HG02678 (cell line): ENCODE data around the gene RPS3.

Experiments used
- ATAC-seq: cut with Tn5 transposase; IDR thresholded peaks from one replicate; pipeline ENCODE4 v1.9.1; 2021; ENCODE audit warnings: mild to moderate bottlenecking, moderate library complexity; ENCODE audit not compliant: unreplicated experiment

RPS3 gene

DNA sequence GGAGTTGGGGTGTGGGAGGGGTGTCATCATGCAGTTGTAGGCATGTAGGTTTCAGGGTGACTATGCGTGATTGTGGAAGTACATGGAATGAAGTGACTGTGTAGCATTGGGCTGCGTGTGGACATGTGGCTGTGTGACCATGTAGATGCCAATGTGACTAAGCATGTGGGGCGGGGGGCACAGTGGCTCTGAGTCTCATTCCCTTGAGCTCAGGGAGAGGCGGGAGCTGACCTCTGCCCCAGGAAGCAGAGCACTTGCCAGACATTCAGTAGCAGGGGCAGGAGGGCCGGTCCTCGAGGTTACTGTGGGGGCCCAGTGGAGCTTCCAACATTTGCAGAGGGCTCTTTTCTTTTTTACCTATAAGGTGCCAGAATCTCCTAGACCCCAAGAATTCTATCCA lies 34.1 kb downstream of the RPS3 start:
- ATAC-seq: no peak

DNA sequence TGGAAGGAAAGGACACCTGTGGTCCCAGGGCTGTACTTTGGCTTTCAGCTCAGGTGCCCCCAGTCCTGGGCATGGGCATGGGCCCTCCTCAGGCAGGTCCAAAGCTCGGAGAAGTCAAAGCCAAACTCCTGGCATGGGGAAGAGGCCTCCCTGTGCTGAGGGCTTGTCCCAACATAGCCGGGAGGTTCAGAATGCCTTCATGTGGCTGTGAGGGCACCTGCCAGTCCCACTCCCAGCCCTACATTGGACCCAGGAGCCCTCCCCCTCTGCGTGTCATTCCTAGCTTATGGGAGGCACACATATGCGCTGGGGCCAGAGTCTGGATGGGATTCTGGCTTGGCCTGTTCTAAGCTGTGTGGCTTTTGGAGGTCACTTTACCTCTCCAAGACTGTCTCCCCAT lies 34.7 kb downstream of the RPS3 start:
- ATAC-seq: no peak

DNA sequence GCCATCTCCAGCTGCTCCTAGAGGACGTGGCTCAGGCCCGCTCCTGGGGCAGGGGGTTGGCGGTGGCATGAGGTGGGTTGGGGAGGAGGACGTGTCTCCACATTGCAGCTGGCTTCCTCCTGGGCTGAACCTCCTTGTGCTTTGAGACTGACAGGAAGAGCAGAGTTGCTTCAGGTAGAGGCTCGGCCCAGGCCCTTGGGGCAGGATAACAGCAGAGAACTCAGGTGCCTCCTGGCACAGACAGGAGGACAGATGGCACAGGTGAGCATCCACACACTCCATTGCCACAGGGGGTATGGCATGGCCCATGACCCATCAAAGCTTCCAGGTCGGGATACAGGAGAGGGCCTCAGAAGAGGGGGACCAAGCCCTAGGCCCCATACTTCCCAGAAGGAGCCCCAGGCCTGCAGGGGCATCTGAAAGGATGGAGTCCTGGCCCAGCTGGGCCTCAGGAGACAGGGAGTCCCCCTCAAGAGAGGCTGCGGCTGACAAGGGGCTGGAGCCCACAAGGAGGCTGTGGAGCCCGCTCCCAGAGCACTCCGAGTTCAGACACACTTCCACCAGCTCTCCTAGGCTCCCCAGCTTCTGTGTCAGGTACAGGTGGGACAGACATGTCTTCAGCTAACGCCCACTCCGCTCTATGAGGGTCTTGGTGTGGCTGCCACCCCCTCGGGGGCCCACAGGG lies 35.7 kb downstream of the RPS3 start:
- no peak for ATAC-seq

DNA sequence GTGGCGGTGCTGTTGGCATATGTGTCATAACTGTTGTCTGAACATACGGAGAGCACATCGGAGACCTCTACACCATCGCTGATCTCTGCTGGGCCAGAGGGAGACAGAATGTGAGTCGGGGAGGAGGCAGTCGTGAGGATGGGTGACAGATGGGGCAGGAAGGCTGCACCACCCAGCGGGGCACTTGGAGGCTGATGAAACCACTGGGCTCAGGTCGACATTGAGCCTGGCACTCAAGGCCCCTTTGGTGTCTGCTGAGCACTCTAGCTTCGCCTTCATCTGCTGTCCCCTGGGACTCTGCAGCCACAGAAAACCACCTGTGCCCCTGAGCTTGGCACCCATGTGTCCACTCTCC lies 36.2 kb downstream of the RPS3 start:
- ATAC-seq: no peak

DNA sequence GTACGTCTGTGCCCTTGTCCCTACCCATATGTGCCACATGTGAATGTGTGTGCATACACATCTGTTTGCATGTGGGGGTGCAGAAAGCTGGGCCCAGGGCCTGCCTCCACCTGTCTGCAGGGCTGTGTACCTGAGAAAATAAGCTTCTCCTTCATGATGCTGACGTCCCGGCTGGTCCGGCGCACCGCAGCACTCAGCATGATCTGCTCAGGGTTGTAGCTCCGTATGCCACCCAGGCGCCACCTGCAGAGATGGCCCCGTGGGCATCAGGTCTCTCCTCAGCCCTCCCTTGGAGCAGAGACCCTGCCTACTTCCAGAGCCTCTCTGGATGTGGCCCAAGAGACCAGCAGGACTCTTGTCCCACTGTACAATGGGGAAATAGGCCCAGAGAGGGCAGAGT lies 37.5 kb downstream of the RPS3 start:
- no peak for ATAC-seq

DNA sequence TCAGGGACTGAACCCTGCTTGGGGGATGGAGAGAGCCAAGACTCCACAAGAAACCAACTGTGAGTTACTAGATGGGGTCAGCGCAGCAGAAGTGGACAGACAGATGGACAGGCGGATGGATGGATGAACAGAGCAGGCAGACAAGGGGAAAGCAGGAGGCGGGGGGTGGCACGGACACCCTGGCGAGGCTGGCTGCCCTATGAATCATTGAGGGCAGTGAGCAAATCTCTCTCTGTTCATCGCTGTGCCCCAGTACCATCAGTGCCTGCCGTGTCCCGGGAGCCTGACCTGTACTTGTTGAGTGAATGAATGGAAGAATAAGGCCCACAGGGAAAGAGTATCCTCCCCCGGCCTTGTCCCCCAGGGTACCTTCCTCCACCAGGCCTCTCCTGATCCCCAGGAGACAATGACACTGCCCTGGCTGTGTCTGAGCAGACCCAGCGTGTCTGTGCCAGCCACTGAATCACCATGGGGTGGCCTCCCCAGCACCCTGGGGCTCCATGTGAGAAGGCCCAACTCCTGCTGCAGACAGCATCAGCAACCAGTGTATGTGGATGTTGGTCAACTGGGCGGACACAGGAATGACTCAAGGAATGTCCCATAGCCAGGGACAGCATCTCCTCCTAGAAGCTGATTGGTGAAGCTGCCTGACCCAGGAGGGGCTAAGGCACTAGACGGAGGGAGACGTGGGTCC lies 38.8 kb downstream of the RPS3 start:
- no peak for ATAC-seq

DNA sequence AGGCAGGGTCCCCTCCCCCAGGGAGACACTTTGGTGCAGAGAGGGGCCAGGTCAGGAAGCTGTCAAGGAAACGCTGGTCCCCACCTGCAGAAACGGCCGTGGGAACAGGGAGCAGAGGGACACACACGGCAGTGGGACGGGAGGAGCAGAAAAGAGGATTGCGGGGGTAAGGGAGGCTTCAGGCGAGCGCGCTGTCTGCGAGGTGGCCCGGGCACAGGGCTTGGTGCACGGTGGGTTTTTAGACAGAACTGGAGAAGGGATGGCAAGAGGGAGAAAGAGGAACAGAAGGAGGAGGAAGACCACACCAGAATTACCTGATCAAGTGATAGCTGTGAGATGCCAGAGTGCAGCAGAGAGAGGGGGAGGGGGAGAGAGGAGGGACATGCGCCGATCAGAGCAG lies 39.7 kb downstream of the RPS3 start:
- no peak for ATAC-seq

DNA sequence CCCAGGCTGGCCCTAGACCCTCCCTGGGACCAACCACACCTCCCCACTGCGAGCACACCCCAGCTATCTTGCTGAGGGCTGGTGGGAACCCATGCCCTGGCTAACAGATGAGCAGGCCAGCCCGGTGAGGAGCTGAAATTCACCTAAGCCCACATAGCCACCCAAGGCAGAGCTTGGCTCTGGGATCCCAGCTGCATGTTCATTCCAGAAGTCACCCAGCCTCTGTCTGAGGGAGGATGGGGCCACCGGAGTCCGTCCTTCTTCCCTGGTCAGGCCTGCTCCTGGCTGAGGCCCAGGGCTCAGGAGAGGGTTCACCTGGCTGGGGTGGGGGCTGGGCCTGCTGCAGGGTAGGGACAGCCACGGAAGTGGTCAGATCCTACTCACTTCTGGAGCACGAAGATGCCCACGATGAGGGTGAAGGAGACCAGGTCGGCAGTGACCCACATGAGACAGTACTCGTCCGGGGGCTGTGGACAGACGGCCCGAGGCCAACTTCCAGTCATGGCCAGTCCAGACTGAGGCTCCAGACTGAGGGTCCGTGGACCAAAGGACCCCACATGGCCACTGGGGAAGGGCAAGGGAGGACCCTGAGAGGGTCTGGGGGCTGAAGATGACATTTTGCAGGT lies 40.3 kb downstream of the RPS3 start:
- ATAC-seq: no peak

DNA sequence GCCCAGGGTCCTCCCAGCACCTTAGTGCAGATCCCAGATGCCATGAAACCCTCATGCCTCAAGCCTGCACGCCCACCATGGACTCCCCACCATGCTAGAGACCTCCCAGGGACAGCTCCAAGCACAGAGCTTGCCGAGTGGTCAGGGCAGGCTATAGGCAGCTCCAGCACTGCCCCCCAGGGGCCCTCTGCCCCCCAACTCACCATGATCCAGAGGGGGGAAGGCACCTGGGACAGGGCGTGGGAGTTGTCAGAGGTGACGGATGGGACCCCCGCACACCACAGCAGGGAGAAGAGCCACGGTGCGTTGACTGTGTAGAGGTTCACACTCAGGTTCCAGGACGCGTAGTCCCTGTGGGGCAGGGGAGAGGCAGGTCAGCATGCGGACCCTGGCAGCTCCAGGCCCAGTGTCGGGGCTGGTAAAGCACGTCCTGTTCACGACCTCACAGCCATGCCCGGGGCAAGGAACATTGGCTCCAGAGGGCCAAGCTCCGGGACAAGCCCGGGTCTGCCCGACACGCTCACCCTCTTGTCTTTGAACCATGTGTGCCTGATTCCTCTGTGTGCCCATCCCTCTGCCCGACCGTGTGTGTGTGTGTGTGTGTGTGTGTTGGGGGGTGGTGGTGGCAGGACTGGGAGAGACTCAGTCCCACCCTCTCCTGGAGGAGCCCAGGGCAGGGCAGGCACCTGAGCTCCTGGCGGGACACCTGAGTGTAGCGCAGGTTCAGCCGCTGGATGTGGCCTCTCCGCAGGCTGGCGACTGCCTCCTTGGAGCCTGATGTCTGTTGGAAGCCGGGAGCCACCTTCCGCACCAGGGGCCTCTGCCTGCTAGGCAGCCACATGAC lies 41.9 kb downstream of the RPS3 start:
- no peak for ATAC-seq

DNA sequence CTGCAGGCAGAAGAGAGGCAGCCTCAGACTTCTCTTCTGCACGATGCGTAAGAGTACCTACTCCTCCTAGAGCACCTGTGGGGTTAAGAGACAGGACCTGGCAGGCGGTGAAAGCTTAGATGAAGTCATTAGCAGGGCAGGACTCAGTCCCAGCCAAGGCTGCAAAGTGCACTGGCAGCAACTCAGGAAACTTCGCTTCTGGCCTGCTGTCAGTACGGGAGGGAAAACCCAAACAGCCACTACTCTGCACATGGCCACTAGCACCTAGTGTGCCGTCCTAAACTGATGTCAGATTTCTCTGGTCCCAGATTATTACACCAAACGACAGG lies 42.5 kb downstream of the RPS3 start:
- no peak for ATAC-seq

DNA sequence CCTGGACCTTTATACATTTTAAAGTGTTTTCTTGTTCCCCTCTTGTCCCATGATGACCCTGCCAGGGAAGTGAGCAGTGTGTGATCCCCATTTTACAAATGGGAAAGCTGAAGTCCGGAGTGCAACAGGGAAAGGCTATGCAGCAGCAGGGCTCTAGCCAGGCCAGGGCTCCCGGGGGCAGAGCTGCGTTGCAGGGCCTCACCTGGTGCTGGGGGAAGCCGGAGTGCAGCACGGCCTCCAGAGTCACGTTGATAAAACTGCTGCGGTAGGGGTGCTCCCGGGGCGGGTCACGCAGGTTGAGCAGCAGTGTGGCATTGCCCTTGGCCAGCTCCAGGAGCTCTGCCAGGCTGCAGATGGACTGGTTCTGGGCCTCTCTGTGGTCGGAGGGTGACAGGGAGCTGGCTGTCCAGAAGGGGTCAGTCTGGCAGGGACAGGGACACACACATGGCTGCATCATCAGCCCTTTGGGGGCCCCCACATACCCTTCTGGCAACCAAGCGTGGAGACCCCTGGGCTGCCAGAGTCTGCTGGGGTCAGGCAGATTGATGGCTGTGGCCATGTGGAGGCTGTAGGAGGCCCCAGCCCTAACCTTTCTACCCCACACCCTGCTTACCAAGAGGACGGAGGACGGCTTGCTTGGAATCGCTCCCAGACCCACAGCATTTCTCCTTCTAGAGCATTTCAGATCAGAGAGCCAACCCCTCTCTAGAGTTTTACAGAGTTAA lies 43.0 kb downstream of the RPS3 start:
- no peak for ATAC-seq

DNA sequence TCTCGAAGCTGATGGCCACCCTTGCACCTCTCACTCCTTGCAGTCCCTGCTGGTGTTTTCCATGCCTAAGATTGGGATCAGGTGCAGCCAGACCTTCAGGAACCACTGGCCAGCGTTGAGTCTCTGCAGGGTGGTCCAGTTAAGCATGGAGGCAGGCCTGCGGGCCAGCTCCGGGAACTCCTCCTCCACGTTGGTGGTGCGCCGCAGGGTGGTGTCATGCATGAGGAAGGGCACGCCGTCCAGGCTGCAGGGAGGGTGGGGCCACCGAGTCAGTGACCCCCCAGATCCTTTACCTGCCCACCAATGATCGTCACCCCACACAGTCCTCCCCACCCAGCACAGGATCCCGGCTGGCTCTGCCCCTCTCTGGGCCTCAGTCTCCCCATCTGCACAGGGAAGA lies 43.7 kb downstream of the RPS3 start:
- no peak for ATAC-seq

DNA sequence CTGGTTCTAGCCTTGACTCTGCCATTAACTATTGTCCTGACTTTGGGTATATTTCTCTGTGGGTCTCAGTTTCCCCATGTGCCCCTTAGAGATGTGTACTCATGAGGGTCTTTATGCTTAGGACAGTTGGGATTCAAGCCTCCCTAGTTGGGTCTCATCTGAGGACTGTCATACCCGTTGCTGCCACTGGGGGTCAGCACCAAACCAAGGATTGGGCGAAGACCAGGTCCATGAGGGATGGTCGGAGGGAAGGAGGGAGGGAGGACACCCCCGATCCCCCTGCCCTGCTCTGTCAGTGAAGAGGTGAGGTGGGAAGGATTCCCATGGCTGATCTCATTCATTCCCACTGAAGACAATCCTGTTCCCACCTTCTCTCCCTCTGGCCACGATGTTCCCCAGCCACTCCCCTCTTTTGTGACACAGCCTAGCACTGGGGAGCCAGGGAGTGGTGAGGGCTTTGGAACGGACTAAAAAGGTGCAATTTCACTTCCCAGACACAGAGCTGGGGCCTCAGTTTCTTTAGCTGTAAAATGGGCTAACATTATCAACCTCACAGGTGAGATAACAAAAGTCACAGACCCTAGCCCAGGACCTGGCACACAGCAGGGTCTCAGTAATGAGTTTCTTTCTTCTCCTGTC lies 46.1 kb downstream of the RPS3 start:
- no peak for ATAC-seq

DNA sequence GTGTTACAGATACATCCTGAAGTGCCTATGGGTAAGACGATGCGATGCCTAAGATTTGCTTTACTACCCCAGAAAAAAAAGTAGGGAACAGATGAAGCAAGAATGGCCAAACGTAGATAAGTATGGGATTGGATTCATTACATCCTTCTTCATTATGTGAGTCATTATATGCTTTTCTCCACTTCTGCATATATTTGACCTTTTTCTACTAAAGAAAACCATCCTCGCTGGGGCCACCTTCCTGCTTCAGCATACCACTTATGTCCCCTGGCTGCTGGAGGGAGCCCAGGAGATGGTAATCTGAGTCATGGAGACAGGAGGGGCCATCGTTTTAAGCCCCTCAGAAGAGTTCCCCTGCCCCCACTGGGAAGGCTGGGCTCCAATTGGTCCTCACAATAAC lies 48.1 kb downstream of the RPS3 start:
- ATAC-seq: no peak

DNA sequence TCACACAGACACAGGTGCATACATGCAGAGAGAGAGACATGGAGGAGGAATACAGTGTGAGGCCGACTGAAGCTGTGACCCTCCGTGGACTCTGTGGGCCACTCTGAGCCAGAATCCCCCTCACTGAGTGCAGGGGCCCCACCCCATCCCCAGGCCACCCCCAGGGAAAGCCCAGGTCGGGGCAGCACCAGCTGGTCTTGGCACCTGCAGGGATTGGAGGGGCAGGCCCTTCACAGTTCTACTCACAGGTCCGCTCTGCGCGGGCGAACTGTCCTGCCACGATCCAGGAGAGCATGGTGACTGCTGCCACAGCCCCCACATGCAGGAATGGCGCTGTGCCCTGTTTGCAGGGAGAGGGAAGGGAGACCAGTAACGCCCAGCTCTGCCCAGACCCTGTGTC lies 50.0 kb downstream of the RPS3 start:
- ATAC-seq: no peak

DNA sequence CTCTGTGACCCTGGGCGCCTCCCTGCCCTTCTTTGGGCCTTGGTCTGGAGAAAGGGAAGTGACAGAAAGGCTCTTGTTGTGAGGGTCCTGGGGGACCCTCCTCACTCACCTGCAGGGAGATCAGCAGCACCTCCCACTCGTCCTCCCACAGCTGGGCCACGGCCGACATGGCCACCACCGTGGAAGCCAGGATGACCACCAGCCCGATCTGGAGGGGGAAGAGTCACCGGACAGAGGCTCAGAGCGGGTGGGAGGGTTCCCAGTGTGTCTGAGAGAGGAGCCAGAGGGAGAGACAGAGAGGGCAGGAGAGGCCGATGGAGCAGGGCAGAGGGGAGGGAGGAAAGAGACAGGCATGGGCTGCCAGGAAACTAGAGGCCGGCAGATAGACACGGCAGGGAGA lies 50.5 kb downstream of the RPS3 start:
- no peak for ATAC-seq

DNA sequence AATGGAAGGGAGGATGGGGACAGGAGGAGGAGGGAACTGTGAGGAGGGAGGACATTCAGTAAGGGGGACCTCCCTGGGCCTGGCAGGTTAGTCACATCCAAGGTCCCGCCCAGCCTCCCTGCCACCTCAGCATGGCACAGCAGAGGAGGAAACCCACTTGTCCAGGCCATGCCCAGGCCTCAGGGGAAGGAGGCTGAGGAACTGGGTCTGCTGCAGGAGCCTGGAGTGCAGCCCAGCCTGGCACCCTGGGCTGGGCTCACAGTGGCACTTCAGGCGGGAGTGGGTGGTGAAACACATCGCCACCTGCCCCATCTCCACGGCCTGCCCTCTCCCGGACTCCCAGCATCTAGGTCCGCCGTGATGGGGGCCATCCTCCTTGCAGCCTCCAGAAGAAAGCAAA lies 50.9 kb downstream of the RPS3 start:
- no peak for ATAC-seq

DNA sequence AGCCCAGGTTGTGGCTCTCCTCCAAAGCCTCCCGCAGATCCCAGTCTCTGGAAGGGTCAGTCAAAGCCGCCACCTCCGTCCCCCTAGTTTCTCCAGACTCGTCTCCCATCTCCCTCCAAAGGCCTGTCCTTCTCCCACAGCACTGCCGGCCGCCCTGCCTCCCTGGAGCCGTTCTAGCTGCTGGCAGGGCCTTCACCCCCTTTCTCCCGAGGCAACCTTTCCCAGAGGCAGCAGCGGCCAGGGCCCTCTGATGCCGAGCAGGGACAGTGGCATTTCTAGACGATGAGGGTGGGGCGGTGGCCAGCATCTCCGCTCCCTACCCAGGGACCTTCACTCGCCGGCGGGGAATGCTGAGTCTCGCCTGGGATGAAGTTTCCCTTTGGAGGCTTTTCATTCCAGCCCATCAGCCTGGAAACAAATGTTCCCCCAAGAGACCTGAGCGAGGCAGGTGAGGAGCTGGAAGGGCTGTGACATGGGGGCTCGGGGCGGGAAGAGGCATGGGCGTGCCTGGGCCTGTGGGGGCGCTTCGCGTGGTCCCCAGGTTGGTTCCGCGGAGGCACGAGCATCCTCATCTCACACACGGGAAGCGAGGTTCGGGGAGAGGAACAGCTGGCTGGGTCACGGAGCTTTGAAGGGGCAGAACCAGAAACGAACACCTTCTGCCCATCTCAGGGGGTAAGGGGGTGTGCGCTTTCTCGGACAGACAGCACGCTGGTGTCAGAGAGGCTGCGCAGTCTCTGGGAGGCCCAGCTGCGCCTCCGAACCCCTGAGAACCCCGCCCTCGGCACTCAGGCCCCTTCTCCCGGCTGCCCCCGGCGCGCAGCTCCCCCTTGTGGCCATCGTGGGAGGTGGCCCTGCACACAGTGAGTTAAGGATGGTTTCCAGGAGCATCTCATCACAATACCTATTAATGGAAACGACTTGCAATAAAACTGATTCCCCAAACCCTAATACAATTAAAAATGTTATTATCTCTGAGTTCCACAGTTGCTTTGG lies 51.8 kb downstream of the RPS3 start:
- ATAC-seq: no peak

DNA sequence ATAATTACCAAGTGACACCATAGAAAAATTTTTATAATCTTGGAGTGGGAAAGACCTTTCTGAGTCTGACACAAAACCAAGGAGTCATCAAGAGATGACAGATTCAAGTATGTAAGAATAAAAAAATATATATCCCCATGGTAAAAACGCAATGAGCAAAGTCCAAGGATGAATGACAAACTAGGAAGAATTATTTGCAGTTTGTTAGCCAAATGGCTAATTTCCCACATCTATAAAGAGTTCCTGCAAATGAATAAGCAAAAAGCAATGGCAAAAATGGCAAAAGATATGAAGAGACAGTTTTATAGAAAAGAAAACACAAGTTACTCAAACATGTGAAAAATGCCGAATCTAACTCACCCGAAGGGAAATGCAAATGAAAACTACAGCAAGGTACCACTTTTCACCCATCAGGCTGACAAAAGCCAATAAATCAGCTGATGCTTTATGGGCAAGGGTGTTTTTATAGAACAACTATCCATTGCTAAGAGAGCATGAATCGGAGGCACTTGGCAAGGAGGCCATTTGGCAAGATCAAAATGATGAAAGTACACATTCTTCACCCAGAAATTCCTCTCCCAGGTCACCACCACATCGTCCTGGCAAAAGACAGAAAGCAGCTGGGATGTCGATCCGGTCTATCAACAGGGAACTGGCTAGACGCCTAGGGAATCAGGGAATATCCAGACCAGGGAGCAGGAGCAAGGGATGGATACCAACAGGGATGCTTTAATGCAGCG lies 54.8 kb downstream of the RPS3 start:
- ATAC-seq: no peak
